ENCODE data around the gene PGPEP1.

- TF ChIP-seq CTCF (IDR thresholded peaks at IDR 0.05) (peak; percentile 33), SIN3A (IDR thresholded peaks at IDR 0.05; ENCODE audit: borderline replicate concordance, low read depth, low read length) (no peak), EP300 (IDR thresholded peaks at IDR 0.05; ENCODE audit: borderline replicate concordance in 1 of 2, low read depth in 1 of 2, low read length in 1 of 2) (no peak), EZH2phosphoT487 (IDR thresholded peaks at IDR 0.05; ENCODE audit: borderline replicate concordance, low read depth) (no peak), POLR2AphosphoS5 (IDR thresholded peaks at IDR 0.05; ENCODE audit: low read depth, low read length) (no peak), TCF12 (IDR thresholded peaks at IDR 0.05) (no peak), ELF1 (IDR thresholded peaks at IDR 0.05) (no peak)
These were observed 18.1 kb upstream of the PGPEP1 start for GRCh38 chr19:18322318-18322758.

Data from SK-N-SH (cell line).